CD4-positive, alpha-beta T cell treated with Interleukin-2 at 100 ng/mL for 4 hours (primary cell): Measurements from ENCODE around the gene ADGRL3.
"Not testable (repeated sequence)": the region's sequence is repeated elsewhere in the genome, so short reads cannot be mapped to it uniquely, and the experiment has no call there.

Source experiments
- DNase-seq: peaks from one replicate; pipeline ENCODE4 v3.0.0-alpha.2; 2020; ENCODE audit warnings: low spot score

The ADGRL3 gene

GRCh38 chr4:61757983-61758382 lies 557.9 kb downstream of the ADGRL3 start:
- not testable (repeated sequence) for DNase-seq

GRCh38 chr4:61758596-61758995 lies 558.5 kb downstream of the ADGRL3 start:
- DNase-seq: not testable (repeated sequence)

GRCh38 chr4:61759245-61759644 lies 559.1 kb downstream of the ADGRL3 start:
- DNase-seq: not testable (repeated sequence)

- DNase-seq: not testable (repeated sequence)
Observed at GRCh38 chr4:61759885-61760284, 559.8 kb downstream of the ADGRL3 start.

- no peak for DNase-seq
Observed at GRCh38 chr4:61760820-61761219, 560.7 kb downstream of the ADGRL3 start.

- no peak for DNase-seq
Observed at GRCh38 chr4:61762722-61763627, 562.8 kb downstream of the ADGRL3 start.

- no peak for DNase-seq
Observed at GRCh38 chr4:61763682-61764081, 563.6 kb downstream of the ADGRL3 start.

GRCh38 chr4:61764090-61764489 lies 564.0 kb downstream of the ADGRL3 start:
- not testable (repeated sequence) for DNase-seq

- DNase-seq: not testable (repeated sequence)
Observed at GRCh38 chr4:61769444-61770167, 569.5 kb downstream of the ADGRL3 start.

GRCh38 chr4:61770456-61770855 lies 570.3 kb downstream of the ADGRL3 start:
- DNase-seq: no peak

GRCh38 chr4:61771056-61771455 lies 570.9 kb downstream of the ADGRL3 start:
- DNase-seq: no peak

- no peak for DNase-seq
Observed at GRCh38 chr4:61772126-61772525, 572.0 kb downstream of the ADGRL3 start.

- no peak for DNase-seq
Observed at GRCh38 chr4:61773655-61774245, 573.6 kb downstream of the ADGRL3 start.

- no peak for DNase-seq
Observed at GRCh38 chr4:61782133-61782532, 582.0 kb downstream of the ADGRL3 start.

- no peak for DNase-seq
Observed at GRCh38 chr4:61783050-61783449, 582.9 kb downstream of the ADGRL3 start.

GRCh38 chr4:61785761-61786160 lies 585.6 kb downstream of the ADGRL3 start:
- no peak for DNase-seq

GRCh38 chr4:61786211-61786610 lies 586.1 kb downstream of the ADGRL3 start:
- no peak for DNase-seq

- no peak for DNase-seq
Observed at GRCh38 chr4:61795998-61796397, 595.9 kb downstream of the ADGRL3 start.

GRCh38 chr4:61799794-61800193 lies 599.7 kb downstream of the ADGRL3 start:
- DNase-seq: no peak

GRCh38 chr4:61805227-61805626 lies 605.1 kb downstream of the ADGRL3 start:
- DNase-seq: no peak

GRCh38 chr4:61805979-61806378 lies 605.9 kb downstream of the ADGRL3 start:
- DNase-seq: no peak

- no peak for DNase-seq
Observed at GRCh38 chr4:61812171-61812570, 612.0 kb downstream of the ADGRL3 start.

- DNase-seq: no peak
Observed at GRCh38 chr4:61817071-61817470, 616.9 kb downstream of the ADGRL3 start.
